ENCODE results near the gene PRRX2. TPM values are rescaled to one million over a fixed set of nuclear protein-coding genes. Genes with fewer than 3 reads are reported as not detected.
A peak's percentile ranks its signal among the peaks of the same experiment; 100 is the strongest.

The PRRX2 gene
- total and polyA plus RNA-seq, 2 of the 13 experiments (the other 11 are each of a cell fraction or from before 2014, with no cell fraction given), result 0.05 TPM; not detected in 1

GRCh38 chr9:129641750-129642585 is 23.5 kb upstream of the PRRX2 start, which contains the start of gene ASB6 (continued):
- TF ChIP-seq MTA3 (CRISPR knock-in tag; IDR thresholded peaks at IDR 0.05) (no peak), NCOA2 (CRISPR knock-in tag; IDR thresholded peaks at IDR 0.05) (peak; percentile 44; the same call in 1 of the 2 replicates), ZHX2 (IDR thresholded peaks at IDR 0.05; ENCODE audit: low read depth) (0 out of 2 replicates have a peak, but pooled peaks have one; percentile 55), ZHX2 (CRISPR knock-in tag; IDR thresholded peaks at IDR 0.05; ENCODE audit: borderline replicate concordance) (no peak), ZFP36L2 (CRISPR knock-in tag; IDR thresholded peaks at IDR 0.05) (no peak), MATR3 (CRISPR knock-in tag; IDR thresholded peaks at IDR 0.05) (no peak), SNRNP70 (IDR thresholded peaks at IDR 0.05; ENCODE audit: low read depth, low read length) (no peak), GABPA (IDR thresholded peaks at IDR 0.05; ENCODE audit: low read depth, low read length) (no peak), GABPA (CRISPR knock-in tag; IDR thresholded peaks at IDR 0.05; ENCODE audit: low read depth) (peak; percentile 90), GTF3A (CRISPR knock-in tag; conservative IDR thresholded peaks at IDR 0.05) (peak; percentile 84; the same call in 1 of the 2 replicates), ZNF205 (CRISPR knock-in tag; IDR thresholded peaks at IDR 0.05) (peak; percentile 94), ZBTB46 (CRISPR knock-in tag; IDR thresholded peaks at IDR 0.05; ENCODE audit: borderline replicate concordance) (peak; percentile 73; the same call in 1 of the 2 replicates), PTBP1 (IDR thresholded peaks at IDR 0.05; ENCODE audit: low read depth, low read length, poor library complexity, severe bottlenecking) (no peak), HOXA5 (CRISPR knock-in tag; IDR thresholded peaks at IDR 0.05) (peak; percentile 45; the same call in 1 of the 2 replicates), POGZ (CRISPR knock-in tag; IDR thresholded peaks at IDR 0.05) (peak; percentile 96), ZNF263 (CRISPR knock-in tag; IDR thresholded peaks at IDR 0.05) (peak; percentile 58), KDM3A (CRISPR knock-in tag; IDR thresholded peaks at IDR 0.05; ENCODE audit: low read depth) (peak; percentile 55), DRAP1 (CRISPR knock-in tag; IDR thresholded peaks at IDR 0.05) (peak; percentile 68), JARID2 (CRISPR knock-in tag; IDR thresholded peaks at IDR 0.05; ENCODE audit: insufficient replicate concordance) (no peak), ZNF256 (CRISPR knock-in tag; conservative IDR thresholded peaks at IDR 0.05) (no peak), MED1 (CRISPR knock-in tag; IDR thresholded peaks at IDR 0.05) (peak; percentile 77), ZNF678 (CRISPR knock-in tag; IDR thresholded peaks at IDR 0.05) (no peak; the same call in 1 of the 2 replicates), YEATS2 (CRISPR knock-in tag; IDR thresholded peaks at IDR 0.05; ENCODE audit: borderline replicate concordance) (peak; percentile 97), ZBTB42 (CRISPR knock-in tag; IDR thresholded peaks at IDR 0.05) (no peak)

Data from HepG2 (cell line).